Neural progenitor cell (in vitro differentiated cells): ENCODE measurements around the gene EVI5L. TPM values are rescaled to one million over a fixed set of nuclear protein-coding genes. Genes with fewer than 3 reads are reported as not detected.
"Not testable (repeated sequence)": the region's sequence is repeated elsewhere in the genome, so short reads cannot be mapped to it uniquely, and the experiment has no call there.

Experiments
- DNase-seq: peaks from one replicate; pipeline ENCODE4 v3.0.0-alpha.2; 2016; ENCODE audit warnings: low spot score
- H2AFZ ChIP-seq: fragments of 200-600 bp; sonication (generic); replicated peaks from 2 replicates; pipeline ENCODE4 v1.6.1; 2016; ENCODE audit warnings: antibody characterized with exemption
- H3F3A ChIP-seq: fragments of 200-600 bp; sonication (generic); 2 replicates; pipeline ENCODE4 v1.6.1; 2016; ENCODE audit warnings: antibody characterized with exemption, low read depth
- H3K27ac ChIP-seq: fragments of 200-600 bp; sonication (generic); 2 replicates; pipeline ENCODE4 v1.5.1; 2016; ENCODE audit warnings: mild to moderate bottlenecking
- H3K27me3 ChIP-seq: fragments of 200-600 bp; sonication (generic); 2 replicates; pipeline ENCODE4 v1.6.1; 2016; ENCODE audit warnings: mild to moderate bottlenecking, moderate library complexity
- H3K36me3 ChIP-seq: fragments of 200-600 bp; sonication (generic); 2 replicates; pipeline ENCODE4 v1.5.1; 2016
- H3K4me1 ChIP-seq: fragments of 200-600 bp; sonication (generic); 2 replicates; pipeline ENCODE4 v1.6.1; 2016; ENCODE audit warnings: mixed run types
- H3K4me2 ChIP-seq: fragments of 200-600 bp; sonication (generic); 2 replicates; pipeline ENCODE4 v1.6.1; 2016
- H3K4me3 ChIP-seq: fragments of 200-600 bp; sonication (generic); 2 replicates; pipeline ENCODE4 v1.5.1; 2016
- H3K79me2 ChIP-seq: fragments of 200-600 bp; sonication (generic); 2 replicates; pipeline ENCODE4 v1.6.1; 2016; ENCODE audit warnings: low read depth
- H3K9ac ChIP-seq: fragments of 200-600 bp; sonication (generic); 2 replicates; pipeline ENCODE4 v1.6.1; 2016
- H3K9me3 ChIP-seq: fragments of 200-600 bp; sonication (generic); 2 replicates; pipeline ENCODE4 v1.5.1; 2016; ENCODE audit warnings: low read depth
- H4K20me1 ChIP-seq: fragments of 200-600 bp; sonication (generic); 2 replicates; pipeline ENCODE4 v1.6.1; 2016; ENCODE audit warnings: low read depth
- H3K27ac Mint-ChIP-seq: 3 replicates; pipeline ENCODE4 v1.8.0; 2021; ENCODE audit warnings: mixed read lengths
- H3K27me3 Mint-ChIP-seq: 2 replicates; pipeline ENCODE4 v1.8.0; 2022; ENCODE audit warnings: low read depth, mild to moderate bottlenecking, inconsistent platforms, moderate library complexity, mixed read lengths; ENCODE audit not compliant: insufficient read depth
- H3K36me3 Mint-ChIP-seq: 3 replicates; pipeline ENCODE4 v1.8.0; 2021; ENCODE audit warnings: mixed read lengths
- H3K4me1 Mint-ChIP-seq: 3 replicates; pipeline ENCODE4 v1.8.0; 2021; ENCODE audit warnings: mixed read lengths
- H3K4me3 Mint-ChIP-seq: 3 replicates; pipeline ENCODE4 v1.8.0; 2021; ENCODE audit warnings: mild to moderate bottlenecking, moderate library complexity, mixed read lengths
- H3K9me3 Mint-ChIP-seq: 3 replicates; pipeline ENCODE4 v1.8.0; 2020; ENCODE audit warnings: mixed read lengths
- EZH2 ChIP-seq: fragments of 200-600 bp; sonication (generic); IDR thresholded peaks from 2 replicates; pipeline ENCODE4 v1.6.1; 2017; ENCODE audit warnings: antibody characterized with exemption, mild to moderate bottlenecking, moderate library complexity
- EZH2phosphoT487 ChIP-seq: fragments of 200-600 bp; sonication (generic); IDR thresholded peaks from 2 replicates; pipeline ENCODE4 v1.6.1; 2017; ENCODE audit warnings: antibody characterized with exemption
- total RNA-seq: library from RNA; depleted of rRNA; stranded (reverse); fragments of >200 nt; gene quantifications from 2 replicates; pipeline ENCODE4 v1.2.3, GENCODE V29; 2015; ENCODE audit warnings: low replicate concordance
- TF ChIP-seq, protein P1 (sequence below): fragments of 200-600 bp; sonication (generic); IDR thresholded peaks from 2 replicates; pipeline ENCODE4 v1.5.1; 2017; ENCODE audit warnings: antibody characterized with exemption, mild to moderate bottlenecking

Gene EVI5L
- total RNA-seq, 1 donor from 2014 or later = 4.1 TPM

DNA sequence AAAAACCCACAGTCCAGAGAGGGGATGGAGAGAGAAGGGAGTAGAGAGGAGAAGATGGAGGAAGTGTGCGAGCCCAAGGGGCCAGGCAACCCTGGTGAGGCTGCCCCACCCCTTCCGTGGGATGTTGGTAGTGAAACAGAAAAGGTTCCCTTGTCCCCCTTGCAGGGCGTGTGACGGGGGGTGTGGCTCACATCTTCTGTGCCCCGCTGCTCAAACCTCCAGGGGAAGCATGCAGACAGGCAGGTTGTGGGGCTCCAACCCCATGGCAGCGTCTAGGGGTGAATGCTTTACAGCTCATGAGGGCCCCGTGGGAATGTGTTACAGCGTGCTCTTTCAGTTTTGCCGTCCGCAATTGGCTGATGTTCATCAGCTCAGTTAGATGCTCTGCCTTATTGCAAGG, 14.7 kb upstream of the EVI5L start:
- no peak overlapping the region for H3K4me2 ChIP-seq
- no peak overlapping the region for H3K9ac ChIP-seq
- no peak overlapping the region for H2AFZ ChIP-seq
- H4K20me1 ChIP-seq = no peaks in the 10 kb centered on the region
- H3K79me2 ChIP-seq = no peaks in the 10 kb centered on the region
- H3K4me1 ChIP-seq = no peaks in the 10 kb centered on the region
- H3K27ac Mint-ChIP-seq = no peak overlapping the region
- H3F3A ChIP-seq = no peaks in the 10 kb centered on the region
- TF ChIP-seq EZH2phosphoT487 (no peak), EZH2 (no peak)
- TF ChIP-seq, protein P1, sequence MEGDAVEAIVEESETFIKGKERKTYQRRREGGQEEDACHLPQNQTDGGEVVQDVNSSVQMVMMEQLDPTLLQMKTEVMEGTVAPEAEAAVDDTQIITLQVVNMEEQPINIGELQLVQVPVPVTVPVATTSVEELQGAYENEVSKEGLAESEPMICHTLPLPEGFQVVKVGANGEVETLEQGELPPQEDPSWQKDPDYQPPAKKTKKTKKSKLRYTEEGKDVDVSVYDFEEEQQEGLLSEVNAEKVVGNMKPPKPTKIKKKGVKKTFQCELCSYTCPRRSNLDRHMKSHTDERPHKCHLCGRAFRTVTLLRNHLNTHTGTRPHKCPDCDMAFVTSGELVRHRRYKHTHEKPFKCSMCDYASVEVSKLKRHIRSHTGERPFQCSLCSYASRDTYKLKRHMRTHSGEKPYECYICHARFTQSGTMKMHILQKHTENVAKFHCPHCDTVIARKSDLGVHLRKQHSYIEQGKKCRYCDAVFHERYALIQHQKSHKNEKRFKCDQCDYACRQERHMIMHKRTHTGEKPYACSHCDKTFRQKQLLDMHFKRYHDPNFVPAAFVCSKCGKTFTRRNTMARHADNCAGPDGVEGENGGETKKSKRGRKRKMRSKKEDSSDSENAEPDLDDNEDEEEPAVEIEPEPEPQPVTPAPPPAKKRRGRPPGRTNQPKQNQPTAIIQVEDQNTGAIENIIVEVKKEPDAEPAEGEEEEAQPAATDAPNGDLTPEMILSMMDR = no peak
- H3K4me1 Mint-ChIP-seq = no peaks in the 10 kb centered on the region
- peaks cover 21% of the 10 kb centered on the region for H3K27me3 Mint-ChIP-seq
- H3K27ac ChIP-seq = no peak overlapping the region
- no peaks in the 10 kb centered on the region for H3K9me3 ChIP-seq
- no peaks in the 10 kb centered on the region for H3K36me3 Mint-ChIP-seq
- DNase-seq = no peak
- H3K36me3 ChIP-seq = no peaks in the 10 kb centered on the region
- peaks cover 43% of the 10 kb centered on the region for H3K27me3 ChIP-seq
- H3K4me3 ChIP-seq = no peak overlapping the region
- peaks cover 20% of the 10 kb centered on the region for H3K9me3 Mint-ChIP-seq
- H3K4me3 Mint-ChIP-seq = no peak overlapping the region

DNA sequence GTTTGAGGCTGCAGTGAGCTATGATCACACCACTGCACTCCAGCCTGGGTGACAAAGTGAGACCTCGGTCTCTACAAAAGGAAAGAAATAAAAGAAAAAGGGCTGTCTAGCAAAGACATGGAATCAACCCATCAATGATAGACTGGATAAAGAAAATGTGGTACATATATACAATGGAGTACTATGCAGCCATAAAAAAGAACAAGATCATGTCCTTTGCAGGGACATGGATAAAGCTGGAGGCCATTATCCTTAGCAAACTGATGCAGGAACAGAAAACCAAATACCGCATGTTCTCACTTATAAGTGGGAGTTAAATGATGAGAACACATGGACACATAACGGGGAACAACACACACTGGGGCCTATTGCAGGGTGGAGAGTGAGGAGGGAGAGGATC, 14.0 kb upstream of the EVI5L start:
- not testable (repeated sequence) for H3K27ac ChIP-seq, H3K4me2 ChIP-seq, H3K36me3 ChIP-seq, H3F3A ChIP-seq, H3K36me3 Mint-ChIP-seq, DNase-seq, H2AFZ ChIP-seq, H3K4me1 ChIP-seq, H3K9ac ChIP-seq, H3K9me3 ChIP-seq, H3K27ac Mint-ChIP-seq, H3K79me2 ChIP-seq, H3K4me1 Mint-ChIP-seq, H4K20me1 ChIP-seq, H3K4me3 ChIP-seq, H3K4me3 Mint-ChIP-seq
- peaks cover 15% of the 10 kb centered on the region for H3K9me3 Mint-ChIP-seq
- H3K27me3 Mint-ChIP-seq = peaks cover 19% of the 10 kb centered on the region
- peaks cover 50% of the 10 kb centered on the region for H3K27me3 ChIP-seq

DNA sequence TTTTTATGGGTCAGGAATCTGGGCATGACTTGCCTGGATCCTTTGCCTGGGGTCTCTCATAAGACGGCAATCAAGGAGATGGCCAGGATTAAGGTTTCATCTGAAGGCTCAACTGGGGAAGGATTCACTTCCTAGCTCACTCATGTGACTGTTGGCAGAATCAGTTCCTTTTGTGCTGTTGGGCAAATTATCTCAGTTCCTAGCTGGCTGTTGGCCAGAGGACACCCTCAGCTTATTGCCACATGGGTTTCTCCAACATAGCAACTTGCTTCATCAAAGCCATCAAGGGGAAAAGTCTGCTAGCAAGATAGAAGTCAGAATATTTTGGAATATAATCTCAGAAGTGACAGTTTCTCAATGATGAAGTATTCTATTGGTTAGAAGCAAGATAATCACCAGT, 12.2 kb upstream of the EVI5L start:
- no peak for TF ChIP-seq EZH2
- TF ChIP-seq, protein P1 = no peak
- TF ChIP-seq EZH2phosphoT487 = no peak
- Mint-ChIP-seq H3K36me3 (no peaks in the 10 kb centered on the region), H3K27me3 (peaks cover 19% of the 10 kb centered on the region), H3K9me3 (peaks cover 5% of the 10 kb centered on the region), H3K27ac (no peak overlapping the region), H3K4me3 (no peak overlapping the region), H3K4me1 (no peaks in the 10 kb centered on the region)
- Histone ChIP-seq H3K36me3 (no peaks in the 10 kb centered on the region), H3K27ac (no peak overlapping the region), H3K9me3 (no peaks in the 10 kb centered on the region), H3K4me2 (no peak overlapping the region), H3K27me3 (peaks cover 56% of the 10 kb centered on the region), H3K79me2 (no peaks in the 10 kb centered on the region), H4K20me1 (no peaks in the 10 kb centered on the region), H2AFZ (no peak overlapping the region), H3K9ac (no peak overlapping the region), H3F3A (no peaks in the 10 kb centered on the region), H3K4me3 (no peak overlapping the region), H3K4me1 (no peaks in the 10 kb centered on the region)
- no peak for DNase-seq

DNA sequence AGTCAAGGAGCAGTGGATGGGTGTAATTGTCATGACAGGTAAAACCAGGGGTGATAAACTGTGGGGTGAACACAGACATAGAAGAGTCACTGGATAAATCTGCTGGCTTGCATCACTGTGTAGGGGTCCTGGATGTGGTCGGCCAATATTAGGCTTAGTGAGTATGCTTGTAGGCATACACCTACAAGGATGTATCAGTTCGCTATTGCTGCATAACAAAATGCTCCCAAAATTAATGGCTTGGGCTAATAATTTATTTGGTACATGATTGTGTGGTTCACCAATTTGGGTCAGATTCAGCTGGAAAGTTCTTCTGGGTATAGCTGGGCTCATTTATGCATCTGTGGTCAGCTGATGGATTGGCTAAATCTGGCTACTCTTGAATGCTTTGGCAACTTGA, 11.2 kb upstream of the EVI5L start:
- Histone ChIP-seq H3K4me3 (no peak overlapping the region), H3K79me2 (no peaks in the 10 kb centered on the region), H4K20me1 (no peaks in the 10 kb centered on the region), H3K27ac (no peak overlapping the region), H2AFZ (no peak overlapping the region), H3K36me3 (no peaks in the 10 kb centered on the region), H3K4me1 (no peaks in the 10 kb centered on the region), H3K4me2 (no peak overlapping the region), H3K9me3 (no peaks in the 10 kb centered on the region), H3K27me3 (peaks cover 51% of the 10 kb centered on the region), H3K9ac (no peak overlapping the region), H3F3A (peaks cover 3% of the 10 kb centered on the region)
- Mint-ChIP-seq H3K9me3 (peaks cover 3% of the 10 kb centered on the region), H3K4me3 (no peak overlapping the region), H3K27ac (no peak overlapping the region), H3K36me3 (no peaks in the 10 kb centered on the region), H3K27me3 (peaks cover 19% of the 10 kb centered on the region), H3K4me1 (peaks cover 2% of the 10 kb centered on the region)
- no peak for DNase-seq
- TF ChIP-seq, protein P1 = no peak
- TF ChIP-seq EZH2 (no peak), EZH2phosphoT487 (no peak)
